ENCODE results near the gene KDM3B.

GRCh38 chr5:138438724-138439476, 86.4 kb downstream of the KDM3B start, which contains the start of gene REEP2:
- TF ChIP-seq EZH2 (optimal IDR thresholded peaks at IDR 0.05; ENCODE audit: low read depth, low read length), result no peak
- TF ChIP-seq, protein P1, sequence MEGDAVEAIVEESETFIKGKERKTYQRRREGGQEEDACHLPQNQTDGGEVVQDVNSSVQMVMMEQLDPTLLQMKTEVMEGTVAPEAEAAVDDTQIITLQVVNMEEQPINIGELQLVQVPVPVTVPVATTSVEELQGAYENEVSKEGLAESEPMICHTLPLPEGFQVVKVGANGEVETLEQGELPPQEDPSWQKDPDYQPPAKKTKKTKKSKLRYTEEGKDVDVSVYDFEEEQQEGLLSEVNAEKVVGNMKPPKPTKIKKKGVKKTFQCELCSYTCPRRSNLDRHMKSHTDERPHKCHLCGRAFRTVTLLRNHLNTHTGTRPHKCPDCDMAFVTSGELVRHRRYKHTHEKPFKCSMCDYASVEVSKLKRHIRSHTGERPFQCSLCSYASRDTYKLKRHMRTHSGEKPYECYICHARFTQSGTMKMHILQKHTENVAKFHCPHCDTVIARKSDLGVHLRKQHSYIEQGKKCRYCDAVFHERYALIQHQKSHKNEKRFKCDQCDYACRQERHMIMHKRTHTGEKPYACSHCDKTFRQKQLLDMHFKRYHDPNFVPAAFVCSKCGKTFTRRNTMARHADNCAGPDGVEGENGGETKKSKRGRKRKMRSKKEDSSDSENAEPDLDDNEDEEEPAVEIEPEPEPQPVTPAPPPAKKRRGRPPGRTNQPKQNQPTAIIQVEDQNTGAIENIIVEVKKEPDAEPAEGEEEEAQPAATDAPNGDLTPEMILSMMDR (IDR thresholded peaks at IDR 0.05; ENCODE audit: low read length), result no peak
- no peak for TF ChIP-seq EZH2phosphoT487 (IDR thresholded peaks at IDR 0.05; ENCODE audit: low read length)
